Fibroblast of villous mesenchyme (primary cell): ENCODE results near the gene MACROD1. TPM values are rescaled to one million over a fixed set of nuclear protein-coding genes. Genes with fewer than 3 reads are reported as not detected.

ENCODE experiments used
- DNase-seq: peaks from one replicate; pipeline ENCODE4 v3.0.0-alpha.2; 2010; ENCODE audit warnings: low read depth
- H3K4me3 ChIP-seq: 2 replicates; pipeline ENCODE4 v1.5.1; 2011; ENCODE audit warnings: low read depth, mild to moderate bottlenecking, low read length
- total RNA-seq: library from RNA; depleted of rRNA; stranded (reverse); fragments of >200 nt; gene quantifications from 2 replicates; pipeline ENCODE4 v1.2.3, GENCODE V29; 2012
- TF ChIP-seq, protein P1 (sequence below): IDR thresholded peaks from 2 replicates; pipeline ENCODE4 v1.5.1; 2012; ENCODE audit warnings: low read depth, mild to moderate bottlenecking, low read length; ENCODE audit not compliant: insufficient read depth

Gene MACROD1, protein sequence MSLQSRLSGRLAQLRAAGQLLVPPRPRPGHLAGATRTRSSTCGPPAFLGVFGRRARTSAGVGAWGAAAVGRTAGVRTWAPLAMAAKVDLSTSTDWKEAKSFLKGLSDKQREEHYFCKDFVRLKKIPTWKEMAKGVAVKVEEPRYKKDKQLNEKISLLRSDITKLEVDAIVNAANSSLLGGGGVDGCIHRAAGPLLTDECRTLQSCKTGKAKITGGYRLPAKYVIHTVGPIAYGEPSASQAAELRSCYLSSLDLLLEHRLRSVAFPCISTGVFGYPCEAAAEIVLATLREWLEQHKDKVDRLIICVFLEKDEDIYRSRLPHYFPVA
- total RNA-seq, result 8.6 and 12.9 TPM in 2 replicates

DNA sequence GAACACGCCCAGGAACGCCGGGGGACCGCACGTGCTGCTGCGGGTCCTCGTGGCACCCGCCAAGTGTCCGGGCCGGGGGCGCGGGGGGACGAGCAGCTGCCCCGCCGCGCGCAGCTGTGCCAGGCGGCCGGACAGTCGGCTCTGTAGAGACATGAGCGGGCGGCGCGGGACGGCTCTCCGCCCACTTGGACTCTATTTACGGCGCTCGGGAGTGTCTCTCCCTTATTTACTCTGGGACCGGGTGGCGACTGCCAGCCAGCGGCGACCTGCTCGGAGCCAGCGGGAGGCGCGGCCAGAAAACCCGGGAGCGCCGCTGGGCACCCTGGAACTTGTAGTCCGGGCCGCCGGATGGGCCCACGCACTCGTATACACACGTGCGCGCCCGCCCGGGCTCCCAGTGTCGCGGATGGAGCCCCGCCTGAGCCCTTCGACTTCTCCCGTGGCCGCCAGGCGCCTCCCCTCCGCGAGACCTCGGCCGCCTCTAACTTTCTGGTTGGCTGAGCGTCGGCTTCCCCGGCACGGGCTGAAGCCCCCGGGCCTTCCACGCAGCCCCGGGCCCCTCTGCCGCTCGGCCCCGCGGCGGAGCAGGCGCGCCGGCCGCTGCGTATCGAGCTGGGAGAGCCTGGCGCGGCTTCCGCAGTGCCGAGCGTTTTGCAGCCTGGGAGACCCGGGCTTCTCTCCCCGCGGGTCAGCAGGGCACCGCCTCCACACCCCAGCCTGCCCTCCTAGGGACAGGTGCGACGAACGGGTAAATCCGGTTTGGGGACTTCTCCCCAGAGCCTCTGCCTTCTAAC is at the start of gene MACROD1:
Gene MACROD1 (minus strand): TSS at position 272 of the 794 bp plus-strand sequence. CDS start 119 bp downstream, at position 153.
- H3K4me3 ChIP-seq, result peak within 1 kb of the TSS; percentile 70
- TF ChIP-seq, protein P1, sequence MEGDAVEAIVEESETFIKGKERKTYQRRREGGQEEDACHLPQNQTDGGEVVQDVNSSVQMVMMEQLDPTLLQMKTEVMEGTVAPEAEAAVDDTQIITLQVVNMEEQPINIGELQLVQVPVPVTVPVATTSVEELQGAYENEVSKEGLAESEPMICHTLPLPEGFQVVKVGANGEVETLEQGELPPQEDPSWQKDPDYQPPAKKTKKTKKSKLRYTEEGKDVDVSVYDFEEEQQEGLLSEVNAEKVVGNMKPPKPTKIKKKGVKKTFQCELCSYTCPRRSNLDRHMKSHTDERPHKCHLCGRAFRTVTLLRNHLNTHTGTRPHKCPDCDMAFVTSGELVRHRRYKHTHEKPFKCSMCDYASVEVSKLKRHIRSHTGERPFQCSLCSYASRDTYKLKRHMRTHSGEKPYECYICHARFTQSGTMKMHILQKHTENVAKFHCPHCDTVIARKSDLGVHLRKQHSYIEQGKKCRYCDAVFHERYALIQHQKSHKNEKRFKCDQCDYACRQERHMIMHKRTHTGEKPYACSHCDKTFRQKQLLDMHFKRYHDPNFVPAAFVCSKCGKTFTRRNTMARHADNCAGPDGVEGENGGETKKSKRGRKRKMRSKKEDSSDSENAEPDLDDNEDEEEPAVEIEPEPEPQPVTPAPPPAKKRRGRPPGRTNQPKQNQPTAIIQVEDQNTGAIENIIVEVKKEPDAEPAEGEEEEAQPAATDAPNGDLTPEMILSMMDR, result no peak
- DNase-seq, result peak; percentile 81

DNA sequence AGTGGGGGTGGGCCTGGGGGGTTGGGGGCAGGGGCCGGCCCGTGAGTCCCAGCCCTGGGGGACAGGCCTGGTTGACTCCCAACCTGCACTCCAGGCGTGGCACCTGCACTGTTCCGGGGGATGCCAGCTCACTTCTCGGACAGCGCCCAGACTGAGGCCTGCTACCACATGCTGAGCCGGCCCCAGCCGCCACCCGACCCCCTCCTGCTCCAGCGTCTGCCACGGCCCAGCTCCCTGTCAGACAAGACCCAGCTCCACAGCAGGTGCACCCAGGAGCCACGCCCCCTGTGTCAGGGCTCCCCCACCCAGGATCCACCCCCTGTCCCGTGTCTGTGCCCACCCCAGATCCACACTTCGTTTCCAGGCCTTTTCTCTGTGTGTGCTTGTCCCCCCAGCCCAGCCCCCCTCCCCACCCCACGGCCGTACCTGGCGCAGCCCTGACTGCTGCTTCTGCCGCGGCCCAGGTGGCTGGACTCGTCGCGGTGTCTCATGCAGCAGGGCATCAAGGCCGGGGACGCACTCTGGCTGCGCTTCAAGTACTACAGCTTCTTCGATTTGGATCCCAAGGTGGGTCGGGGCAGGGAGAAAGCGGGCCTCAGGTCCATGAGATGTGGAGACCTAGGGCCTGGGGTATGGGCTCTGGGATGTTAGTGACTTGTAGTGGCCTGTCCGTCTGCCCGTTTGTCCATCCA is 45.4 kb upstream of the MACROD1 start:
- TF ChIP-seq, protein P1, result no peak
- no peak overlapping the region for H3K4me3 ChIP-seq
- no peak for DNase-seq

DNA sequence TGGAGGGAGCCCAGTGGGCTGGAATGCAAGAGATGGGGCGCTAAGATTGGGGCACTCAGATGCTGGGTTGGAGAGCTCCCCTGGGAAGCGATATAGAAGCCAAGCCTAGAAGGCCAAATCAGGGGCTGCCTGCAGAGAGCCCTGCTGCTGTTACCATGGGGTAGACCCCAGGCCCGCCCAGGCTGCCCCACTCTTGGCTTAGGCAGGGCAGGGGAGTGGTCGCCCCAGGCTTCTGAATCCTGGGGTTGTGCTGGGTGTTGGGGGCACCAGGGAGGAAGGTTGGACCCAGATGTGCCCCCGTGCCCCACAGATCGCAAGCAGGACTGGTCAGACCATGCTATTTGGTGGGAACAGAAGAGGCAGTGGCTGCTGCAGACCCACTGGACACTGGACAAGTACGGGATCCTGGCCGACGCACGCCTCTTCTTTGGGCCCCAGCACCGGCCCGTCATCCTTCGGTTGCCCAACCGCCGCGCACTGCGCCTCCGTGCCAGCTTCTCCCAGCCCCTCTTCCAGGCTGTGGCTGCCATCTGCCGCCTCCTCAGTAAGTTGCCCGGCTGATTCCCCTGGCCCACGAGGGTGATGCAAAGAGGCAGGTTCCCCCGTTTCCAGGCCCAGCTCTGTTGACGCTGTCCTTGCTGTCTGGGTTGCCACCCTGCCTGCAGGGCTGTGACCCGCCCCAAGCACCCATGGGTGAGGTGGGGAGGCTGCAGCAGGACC is 44.5 kb upstream of the MACROD1 start:
- H3K4me3 ChIP-seq, result no peak overlapping the region
- TF ChIP-seq, protein P1, result no peak
- no peak for DNase-seq

DNA sequence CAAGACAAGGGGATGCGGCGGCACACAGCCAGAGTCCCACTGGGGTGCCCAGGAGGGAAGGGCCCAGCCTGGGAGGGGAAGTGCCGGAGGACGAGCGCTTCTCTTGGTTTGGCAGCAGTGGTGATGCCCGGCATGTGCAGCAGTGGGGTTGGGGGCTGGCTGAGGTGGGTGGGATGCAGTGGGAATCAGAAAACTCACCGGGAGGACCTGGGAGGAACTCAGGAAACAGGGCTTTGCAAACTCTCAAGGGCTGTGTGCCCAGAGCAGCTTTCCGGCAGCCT is 43.6 kb upstream of the MACROD1 start:
- no peak overlapping the region for H3K4me3 ChIP-seq
- no peak for DNase-seq
- TF ChIP-seq, protein P1, result no peak

DNA sequence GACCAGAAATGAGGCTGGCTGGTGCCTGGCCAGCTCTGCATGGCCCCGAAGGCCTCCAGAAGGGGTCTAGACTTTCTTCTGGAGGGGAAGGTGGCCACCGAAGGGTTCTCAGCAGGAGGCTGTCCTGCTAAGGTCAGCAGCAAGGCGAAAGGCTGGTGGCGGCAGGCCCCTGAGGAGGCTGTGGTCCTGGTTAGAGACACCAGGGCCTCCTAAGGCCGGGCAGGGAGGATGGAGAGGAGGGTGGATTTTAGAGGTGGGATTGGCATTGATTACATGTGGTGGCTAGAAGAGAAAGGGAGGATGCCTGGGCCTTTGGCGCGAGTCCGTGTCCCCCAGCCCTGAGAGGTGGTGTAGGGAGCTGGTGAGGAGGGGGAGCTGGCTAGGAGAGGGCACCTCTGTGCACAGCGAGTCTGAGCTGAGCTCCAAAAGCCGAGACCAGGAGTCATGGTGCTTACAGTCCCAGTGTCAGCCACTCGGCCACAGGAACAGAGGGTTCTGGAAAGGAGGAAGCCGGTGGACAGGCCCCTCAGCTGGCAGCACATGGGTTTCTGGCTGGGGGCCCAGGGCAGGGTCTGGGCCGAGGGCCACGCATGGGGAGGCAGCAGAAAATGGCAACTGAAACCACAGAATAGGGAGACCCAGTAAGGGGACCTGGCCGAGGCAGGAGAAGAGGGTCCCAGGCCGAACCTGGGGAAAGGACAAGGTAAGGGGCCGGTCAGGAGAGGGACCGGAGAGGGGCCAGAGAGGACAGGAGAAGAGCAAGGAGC is 43.1 kb upstream of the MACROD1 start:
- no peak overlapping the region for H3K4me3 ChIP-seq
- DNase-seq, result no peak
- TF ChIP-seq, protein P1, result no peak
